NCI-H1105 treated with DMSO at 0.1 percent for 48 hours (cell line): Measurements from ENCODE around the gene SHROOM3.
"Not testable (repeated sequence)": the region's sequence is repeated elsewhere in the genome, so short reads cannot be mapped to it uniquely, and the experiment has no call there.

ENCODE experiments used
- DNase-seq: peaks from one replicate; lab custom pipeline; 2025; lab: John Stamatoyannopoulos, UW

SHROOM3 gene

DNA sequence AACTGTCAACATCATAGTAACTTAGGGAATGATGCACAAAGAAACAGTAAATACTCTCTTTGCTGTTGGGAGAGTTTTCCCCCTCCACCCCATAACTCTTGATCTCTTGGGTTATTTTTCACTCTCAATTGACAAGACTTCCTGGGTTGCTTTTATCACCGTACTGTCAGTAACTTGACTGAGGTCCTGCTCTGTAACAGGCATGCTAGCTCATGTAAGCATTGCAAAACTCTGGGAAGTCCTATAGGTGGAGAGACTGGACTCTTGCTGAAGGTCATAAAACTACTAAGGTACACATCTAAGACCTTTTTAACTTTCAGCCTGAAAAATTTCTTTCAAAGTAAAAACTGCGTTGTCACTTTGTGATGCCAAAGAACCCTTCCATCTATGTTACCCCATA is 10.9 kb downstream of the SHROOM3 start:
- DNase-seq = no peak

DNA sequence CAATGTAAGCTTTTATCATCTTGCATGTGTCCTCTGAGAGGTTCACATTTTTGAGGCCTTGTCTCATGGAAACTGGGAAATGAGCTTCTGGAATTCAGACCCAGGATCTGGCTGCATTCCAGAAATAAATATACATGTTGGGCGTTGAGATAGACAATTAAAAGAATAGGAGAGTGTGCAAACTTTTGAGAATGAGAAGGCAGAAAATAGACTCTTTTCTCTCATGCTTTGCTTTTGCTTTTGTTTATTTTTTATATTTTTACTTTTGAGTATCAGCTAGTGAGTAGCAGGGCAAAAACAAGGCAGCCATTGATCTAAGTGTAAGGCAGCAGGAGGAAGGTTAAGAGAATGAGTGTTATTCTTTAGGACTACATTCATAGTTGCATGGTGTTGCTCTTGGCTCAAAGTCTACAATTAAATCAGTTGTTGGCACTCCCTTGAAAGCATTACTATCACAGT is 12.4 kb downstream of the SHROOM3 start:
- no peak for DNase-seq

- DNase-seq = no peak
Measured at GRCh38 chr4:76448211-76448610, 13.2 kb downstream of the SHROOM3 start.

DNA sequence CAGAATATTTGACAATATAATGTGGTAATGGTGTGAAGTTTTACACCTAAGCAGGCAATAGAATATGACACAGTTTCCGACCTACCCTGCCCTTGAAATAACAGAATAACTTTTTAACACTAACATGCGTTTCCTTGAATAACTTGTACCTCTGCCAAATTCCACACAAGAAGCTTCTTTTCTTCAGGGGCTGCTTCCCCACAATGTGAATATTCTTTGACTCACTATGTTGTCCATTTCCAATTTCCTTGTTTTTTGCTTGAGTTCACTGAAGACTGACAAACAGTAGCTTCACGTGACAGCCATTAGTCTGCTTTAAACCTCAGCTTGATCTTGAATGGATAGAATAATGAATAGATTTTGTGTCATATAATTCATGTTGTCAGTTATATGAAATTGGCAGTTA is 14.3 kb downstream of the SHROOM3 start:
- DNase-seq = no peak

GRCh38 chr4:76449833-76450232 is 14.8 kb downstream of the SHROOM3 start:
- DNase-seq = no peak

- DNase-seq = no peak
Measured at GRCh38 chr4:76453232-76453631, 18.2 kb downstream of the SHROOM3 start.

DNA sequence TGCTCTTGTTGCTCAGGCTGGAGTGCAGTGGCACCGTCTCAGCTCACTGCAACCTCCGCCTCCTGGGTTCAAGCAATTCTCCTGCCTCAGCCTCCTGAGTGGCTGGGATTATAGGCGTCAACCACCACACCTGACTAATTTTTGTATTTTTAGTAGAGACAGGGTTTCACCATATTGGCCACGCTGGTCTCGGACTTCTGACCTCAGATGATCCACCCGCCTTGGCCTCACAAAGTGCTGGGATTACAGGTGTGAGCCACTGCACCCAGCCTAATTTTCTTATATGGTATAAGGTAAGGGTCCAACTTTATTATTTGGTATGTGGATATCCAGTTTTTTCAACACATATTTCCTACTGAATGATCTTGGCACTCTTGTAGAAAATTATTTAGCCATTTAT is 19.0 kb downstream of the SHROOM3 start:
- DNase-seq = not testable (repeated sequence)

- no peak for DNase-seq
Measured at GRCh38 chr4:76457885-76458284, 22.9 kb downstream of the SHROOM3 start.

DNA sequence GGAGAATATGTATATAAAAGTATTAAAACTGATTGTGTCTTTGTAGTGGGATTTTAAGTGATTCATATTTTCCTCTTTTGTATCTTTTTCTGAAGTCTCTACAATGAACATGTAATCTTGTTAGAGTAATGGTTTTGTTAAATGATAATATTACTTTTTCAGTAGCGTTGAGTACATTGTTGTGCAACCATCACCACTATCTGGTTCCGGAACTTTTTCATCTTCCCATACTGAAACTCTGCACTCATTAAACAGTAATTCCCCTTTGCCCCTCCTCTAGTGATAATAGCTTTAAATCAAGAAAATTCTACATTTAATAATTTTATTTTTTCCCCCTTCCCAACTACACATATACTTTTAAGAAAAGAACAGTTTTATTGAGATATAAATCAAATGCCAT is 23.3 kb downstream of the SHROOM3 start:
- DNase-seq = no peak

DNA sequence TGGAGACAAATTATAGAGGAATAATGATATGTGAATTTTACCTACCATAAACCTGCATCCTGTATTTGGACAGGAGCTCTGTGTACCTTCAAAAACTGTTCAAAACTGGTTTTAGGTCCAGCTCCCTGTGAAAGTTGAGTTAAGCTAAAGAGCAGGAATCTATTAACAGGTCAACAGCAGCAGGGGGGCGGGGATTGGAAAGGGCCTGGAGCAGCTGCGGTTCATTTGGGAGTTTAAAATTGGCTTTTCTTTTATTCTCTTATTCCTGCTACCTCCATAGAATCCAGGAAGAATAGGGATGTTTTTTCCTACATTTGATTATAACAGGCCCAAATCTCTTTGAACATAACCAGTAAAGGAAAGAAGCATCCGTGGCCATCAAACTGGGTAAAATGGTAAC is 23.8 kb downstream of the SHROOM3 start:
- DNase-seq = no peak

GRCh38 chr4:76459291-76459723 is 24.3 kb downstream of the SHROOM3 start:
- no peak for DNase-seq

GRCh38 chr4:76463568-76463967 is 28.5 kb downstream of the SHROOM3 start:
- DNase-seq = no peak

GRCh38 chr4:76470064-76470463 is 35.0 kb downstream of the SHROOM3 start:
- no peak for DNase-seq

GRCh38 chr4:76470532-76470931 is 35.5 kb downstream of the SHROOM3 start:
- no peak for DNase-seq

GRCh38 chr4:76476571-76476970 is 41.5 kb downstream of the SHROOM3 start:
- no peak for DNase-seq

GRCh38 chr4:76484654-76485053 is 49.6 kb downstream of the SHROOM3 start:
- DNase-seq = no peak

DNA sequence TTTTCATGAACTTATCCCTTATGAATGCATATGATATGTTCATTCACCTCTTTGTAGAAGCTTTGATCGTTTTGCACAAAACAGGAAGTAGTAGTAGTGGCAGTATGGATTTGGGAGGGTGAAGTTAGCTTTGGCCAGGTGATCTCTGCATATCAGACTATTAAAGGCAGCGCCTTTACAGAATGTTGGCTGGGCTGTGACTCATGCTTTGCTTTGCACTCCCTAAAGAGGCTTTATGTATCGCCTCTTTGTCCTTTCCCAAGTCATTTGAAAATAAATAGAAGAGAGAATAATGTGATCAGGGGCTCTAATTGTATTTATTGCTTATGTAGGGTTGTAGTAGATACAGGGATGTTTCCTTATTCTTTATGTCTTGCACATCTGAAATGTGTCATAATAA is 50.4 kb downstream of the SHROOM3 start:
- DNase-seq = no peak

- no peak for DNase-seq
Measured at GRCh38 chr4:76486588-76487276, 51.7 kb downstream of the SHROOM3 start.

- no peak for DNase-seq
Measured at GRCh38 chr4:76487621-76488020, 52.6 kb downstream of the SHROOM3 start.

DNA sequence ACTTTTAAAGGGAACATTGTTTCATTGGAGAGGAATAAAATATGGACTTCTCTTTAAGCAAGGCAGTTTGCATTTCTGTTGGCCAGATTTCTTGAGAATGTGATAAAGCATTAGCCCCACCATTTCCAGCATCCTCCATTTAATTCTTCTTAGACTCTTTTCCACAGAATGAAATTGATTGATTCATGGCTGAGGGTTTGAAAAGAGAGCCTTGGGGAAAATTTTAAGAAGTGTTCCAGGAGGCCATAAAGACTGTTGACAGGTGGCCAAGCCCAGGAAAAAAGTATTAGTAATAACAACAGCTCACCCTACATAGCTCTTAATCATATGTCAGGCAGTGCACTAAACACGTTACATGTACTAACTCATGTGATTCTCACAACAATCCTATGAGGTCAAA is 53.4 kb downstream of the SHROOM3 start:
- DNase-seq = no peak

- no peak for DNase-seq
Measured at GRCh38 chr4:76488888-76489685, 54.1 kb downstream of the SHROOM3 start.

DNA sequence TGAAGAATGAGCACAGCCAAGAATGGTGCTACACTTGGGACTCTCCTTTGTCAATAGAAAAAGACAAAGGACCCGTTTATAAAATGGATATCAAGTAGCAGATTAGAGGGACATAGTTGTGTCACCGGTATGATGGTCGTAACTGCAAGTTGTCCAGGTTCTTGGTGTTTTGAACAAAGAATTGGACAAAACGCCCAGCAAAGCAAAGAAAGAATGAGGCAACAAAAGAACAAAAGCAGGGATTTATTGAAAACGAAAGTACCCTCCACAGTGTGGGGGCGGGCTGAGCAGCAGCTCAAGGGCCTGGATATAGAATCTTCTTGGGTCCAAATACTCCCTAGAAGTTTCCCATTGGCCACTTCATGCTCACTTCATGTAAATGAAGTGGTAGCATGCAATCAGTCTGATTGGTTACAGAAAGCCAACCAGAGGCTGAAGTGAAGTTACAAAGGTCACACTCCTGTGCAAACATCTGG is 54.7 kb downstream of the SHROOM3 start:
- DNase-seq = no peak

DNA sequence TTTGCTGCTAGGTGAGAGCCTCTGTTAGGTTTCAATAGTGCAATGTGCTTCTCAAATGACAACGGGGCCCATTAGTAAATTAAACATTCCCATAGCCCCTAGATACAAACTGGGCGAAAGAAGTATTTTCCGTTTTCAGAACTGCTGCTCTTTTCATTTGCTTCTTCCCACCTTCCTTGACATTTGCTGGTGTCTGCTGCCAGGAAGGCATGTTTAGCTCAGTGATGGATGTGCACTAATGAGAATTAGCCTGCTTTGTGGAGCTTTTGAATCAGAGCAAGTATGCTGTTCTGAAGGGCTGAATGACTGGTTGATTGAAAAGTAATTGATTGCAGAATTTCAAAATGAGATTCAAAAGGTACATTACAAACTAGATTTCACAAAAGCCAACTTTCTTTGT is 57.0 kb downstream of the SHROOM3 start:
- no peak for DNase-seq
